ENCODE results near the gene ABCG4. TPM values are rescaled to one million over a fixed set of nuclear protein-coding genes. Genes with fewer than 3 reads are reported as not detected.
"Not testable (repeated sequence)": the region's sequence is repeated elsewhere in the genome, so short reads cannot be mapped to it uniquely, and the experiment has no call there.

ABCG4 gene
- polyA plus RNA-seq, 6 donors from 2014 or later: not detected

GRCh38 chr11:119198925-119199324 is 50.1 kb downstream of the ABCG4 start:
- Mint-ChIP-seq H3K4me1 (peaks cover 0 to 7% (median 5%) of the 10 kb centered on the region in 3 donors), H3K4me3 (no peak overlapping the region), H3K27ac (no peak overlapping the region), H3K36me3 (no peaks in the 10 kb centered on the region), H3K9me3 (no peaks in the 10 kb centered on the region), H3K27me3 (peaks cover 0 to 8% (median 0%) of the 10 kb centered on the region in 3 donors)
- ATAC-seq (ENCODE audit: low read depth in 2 of 2): no peak
- DNase-seq: no peak

GRCh38 chr11:119201236-119201635 is 52.4 kb downstream of the ABCG4 start:
- H3K27ac Mint-ChIP-seq; H3K27me3 Mint-ChIP-seq; ATAC-seq (ENCODE audit: low read depth in 2 of 2); H3K9me3 Mint-ChIP-seq; H3K36me3 Mint-ChIP-seq; DNase-seq: not testable (repeated sequence)
- Mint-ChIP-seq H3K4me3 (peak overlapping the region in 1 of 8 donors; percentile 26), H3K4me1 (peaks cover 14 to 20% (median 16%) of the 10 kb centered on the region in 3 donors)

GRCh38 chr11:119202554-119202953 is 53.7 kb downstream of the ABCG4 start:
- no peaks in the 10 kb centered on the region for H3K27me3 Mint-ChIP-seq
- DNase-seq: no peak
- H3K9me3 Mint-ChIP-seq: no peaks in the 10 kb centered on the region
- no peak for ATAC-seq (ENCODE audit: low read depth in 2 of 2)
- peak overlapping the region in 1 of 8 donors; percentile 65 for H3K4me3 Mint-ChIP-seq
- H3K27ac Mint-ChIP-seq: no peak overlapping the region
- H3K36me3 Mint-ChIP-seq: no peaks in the 10 kb centered on the region
- H3K4me1 Mint-ChIP-seq: peaks cover 18 to 25% (median 22%) of the 10 kb centered on the region in 3 donors

- peak overlapping the region in 4 of 8 donors; percentile 51 to 97 (median 75) for H3K4me3 Mint-ChIP-seq
- no peaks in the 10 kb centered on the region for H3K27me3 Mint-ChIP-seq
- H3K36me3 Mint-ChIP-seq: no peaks in the 10 kb centered on the region
- no peak overlapping the region for H3K27ac Mint-ChIP-seq
- ATAC-seq (ENCODE audit: low read depth in 2 of 2) (no peak), DNase-seq (no peak)
- H3K4me1 Mint-ChIP-seq: peaks cover 25 to 32% (median 31%) of the 10 kb centered on the region in 3 donors
- no peaks in the 10 kb centered on the region for H3K9me3 Mint-ChIP-seq
These were observed 55.2 kb downstream of the ABCG4 start for GRCh38 chr11:119204066-119204465.

GRCh38 chr11:119205080-119205479 is 56.2 kb downstream of the ABCG4 start:
- Mint-ChIP-seq H3K27ac (peak overlapping the region in 3 of 6 donors; percentile 64 to 89 (median 71)), H3K9me3 (no peaks in the 10 kb centered on the region), H3K36me3 (no peaks in the 10 kb centered on the region), H3K27me3 (no peaks in the 10 kb centered on the region), H3K4me1 (peaks cover 28 to 42% (median 37%) of the 10 kb centered on the region in 3 donors), H3K4me3 (peak overlapping the region; percentile 90 to 99 (median 93))
- DNase-seq (peak; percentile 10), ATAC-seq (ENCODE audit: low read depth in 2 of 2) (no peak)

GRCh38 chr11:119205574-119206510 is 57.0 kb downstream of the ABCG4 start, which contains the start of gene CBL:
Gene CBL (plus strand): TSS chr11:119206339. CDS start chr11:119206418, 79 bp downstream.
- no peaks in the 10 kb centered on the region for H3K27me3 Mint-ChIP-seq
- peak within 1 kb of the TSS; percentile 90 to 100 (median 97) for H3K4me3 Mint-ChIP-seq
- peaks cover 28 to 46% (median 39%) of the 10 kb centered on the region in 3 donors for H3K4me1 Mint-ChIP-seq
- DNase-seq (peak; percentile 90), ATAC-seq (ENCODE audit: low read depth in 2 of 2) (peak; percentile 83 to 84)
- peak within 1 kb of the TSS; percentile 88 to 98 (median 94) for H3K27ac Mint-ChIP-seq
- no peaks in the 10 kb centered on the region for H3K9me3 Mint-ChIP-seq
- no peaks in the 10 kb centered on the region for H3K36me3 Mint-ChIP-seq

- Mint-ChIP-seq H3K4me1 (peaks cover 28 to 50% (median 45%) of the 10 kb centered on the region in 3 donors), H3K4me3 (peak overlapping the region; percentile 90 to 100 (median 97)), H3K9me3 (no peaks in the 10 kb centered on the region), H3K27me3 (no peaks in the 10 kb centered on the region), H3K36me3 (no peaks in the 10 kb centered on the region), H3K27ac (peak overlapping the region; percentile 84 to 98 (median 94))
- DNase-seq: peak; percentile 22
- peak; percentile 10 to 14 for ATAC-seq (ENCODE audit: low read depth in 2 of 2)
These were observed 57.9 kb downstream of the ABCG4 start for GRCh38 chr11:119206511-119207414.

GRCh38 chr11:119207415-119207960 is 58.6 kb downstream of the ABCG4 start:
- H3K4me1 Mint-ChIP-seq: peaks cover 28 to 50% (median 45%) of the 10 kb centered on the region in 3 donors
- peak overlapping the region in 5 of 6 donors; percentile 89 to 98 (median 97) for H3K27ac Mint-ChIP-seq
- H3K4me3 Mint-ChIP-seq: peak overlapping the region; percentile 90 to 100 (median 97)
- DNase-seq (peak; percentile 21), ATAC-seq (ENCODE audit: low read depth in 2 of 2) (no peak)
- no peaks in the 10 kb centered on the region for H3K36me3 Mint-ChIP-seq
- no peaks in the 10 kb centered on the region for H3K27me3 Mint-ChIP-seq
- H3K9me3 Mint-ChIP-seq: no peaks in the 10 kb centered on the region

- no peak for ATAC-seq (ENCODE audit: low read depth in 2 of 2)
- peaks cover 33 to 61% (median 57%) of the 10 kb centered on the region in 3 donors for H3K4me1 Mint-ChIP-seq
- H3K27ac Mint-ChIP-seq: peak overlapping the region in 1 of 6 donors; percentile 47
- H3K4me3 Mint-ChIP-seq: peak overlapping the region in 1 of 8 donors; percentile 72
- no peaks in the 10 kb centered on the region for H3K27me3 Mint-ChIP-seq
- no peak for DNase-seq
- H3K36me3 Mint-ChIP-seq: no peaks in the 10 kb centered on the region
- H3K9me3 Mint-ChIP-seq: no peaks in the 10 kb centered on the region
These were observed 60.3 kb downstream of the ABCG4 start for GRCh38 chr11:119209186-119209585.

- DNase-seq (no peak), ATAC-seq (ENCODE audit: low read depth in 2 of 2) (no peak)
- H3K27ac Mint-ChIP-seq: peak overlapping the region in 2 of 6 donors; percentile 8 to 38
- H3K36me3 Mint-ChIP-seq: no peaks in the 10 kb centered on the region
- peak overlapping the region in 2 of 8 donors; percentile 30 to 53 for H3K4me3 Mint-ChIP-seq
- no peaks in the 10 kb centered on the region for H3K9me3 Mint-ChIP-seq
- H3K27me3 Mint-ChIP-seq: no peaks in the 10 kb centered on the region
- H3K4me1 Mint-ChIP-seq: peaks cover 26 to 63% (median 62%) of the 10 kb centered on the region in 3 donors
These were observed 61.2 kb downstream of the ABCG4 start for GRCh38 chr11:119210050-119210449.
